KBM-7 (cell line): Measurements from ENCODE around the gene ABCA8.

Source experiments
- DNase-seq: peaks from one replicate; pipeline ENCODE4 v3.0.0-alpha.2; 2015
- in situ Hi-C: fragments of 300-500 bp; cut with MboI; formaldehyde crosslinking; loops from 2 replicates; pipeline ENCODE4 v1.14.3; 2020; ENCODE audit warnings: low sequenced_read_pairs, low pct_unique_long_range_greater_than_20kb, mixed read lengths

ABCA8 gene

DNA sequence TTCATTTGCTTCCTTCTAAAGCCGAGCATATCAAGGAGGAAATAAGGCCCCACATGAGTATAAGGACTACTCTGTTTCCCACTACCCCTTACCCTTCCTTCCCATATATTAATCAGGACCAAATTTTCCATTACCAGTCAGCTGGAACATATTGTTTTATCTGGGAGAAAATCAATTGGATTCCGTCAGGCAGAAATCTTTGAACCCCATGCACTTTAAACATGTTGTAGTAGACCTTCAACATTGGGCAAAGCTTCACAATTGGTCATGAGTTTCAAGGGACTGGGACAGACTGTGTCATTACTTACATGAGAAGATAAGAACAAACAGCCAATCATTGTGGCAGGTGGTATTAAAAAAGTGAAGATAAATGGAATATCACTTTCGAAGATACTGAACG lies 70.3 kb downstream of the ABCA8 start:
- DNase-seq: no peak
- in situ Hi-C loops: no loop called here

DNA sequence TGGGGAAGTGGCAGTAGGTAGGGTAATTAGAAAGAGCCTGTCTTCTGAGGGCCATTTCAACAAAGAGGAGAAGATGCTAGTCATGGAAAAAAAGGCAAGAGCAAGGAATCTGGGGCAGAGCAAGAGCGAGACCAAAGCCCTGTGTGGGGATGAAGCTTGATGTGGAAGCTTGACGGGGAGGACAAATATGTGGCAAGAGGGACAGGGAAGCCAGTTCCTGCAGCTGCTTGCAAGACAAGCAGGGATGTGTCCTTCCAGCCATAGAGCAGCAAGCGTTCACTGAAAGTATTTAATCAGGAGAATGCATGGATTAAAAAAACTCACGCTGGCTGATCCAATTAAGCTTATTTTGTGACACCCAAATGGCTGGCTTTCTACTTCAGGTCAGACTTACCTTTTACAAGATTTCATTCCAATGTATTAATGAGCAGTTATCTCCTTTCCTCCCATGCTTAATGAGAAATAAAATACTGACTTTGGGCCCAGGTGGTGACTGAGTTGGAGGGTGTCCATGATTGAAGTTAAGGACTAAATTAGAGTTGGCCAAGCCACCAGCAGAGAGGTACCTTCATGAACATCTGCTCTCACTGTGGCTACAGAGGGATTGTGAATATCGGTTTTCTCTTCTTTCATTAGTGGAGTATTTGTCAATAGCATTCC lies 76.8 kb downstream of the ABCA8 start:
- in situ Hi-C loops: no loop called here
- DNase-seq: no peak

DNA sequence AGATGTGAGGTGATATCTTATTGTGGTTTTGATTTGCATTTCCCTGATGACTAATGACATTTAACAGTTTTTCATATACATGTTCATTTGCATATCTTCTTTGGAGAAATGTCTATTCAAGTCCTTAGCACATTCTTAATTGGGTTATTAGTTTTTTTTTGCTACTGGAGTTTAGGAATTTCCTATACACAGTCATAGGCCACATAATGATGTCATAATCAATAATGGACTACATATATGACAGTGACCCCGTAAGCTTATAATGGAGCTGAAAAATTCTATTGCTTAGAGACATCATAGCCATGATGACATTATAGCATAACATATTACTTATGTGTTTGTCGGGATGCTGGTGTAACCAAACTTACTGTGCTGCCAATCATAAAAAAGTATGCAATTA lies 83.7 kb downstream of the ABCA8 start:
- no peak for DNase-seq
- in situ Hi-C loops: no loop called here

DNA sequence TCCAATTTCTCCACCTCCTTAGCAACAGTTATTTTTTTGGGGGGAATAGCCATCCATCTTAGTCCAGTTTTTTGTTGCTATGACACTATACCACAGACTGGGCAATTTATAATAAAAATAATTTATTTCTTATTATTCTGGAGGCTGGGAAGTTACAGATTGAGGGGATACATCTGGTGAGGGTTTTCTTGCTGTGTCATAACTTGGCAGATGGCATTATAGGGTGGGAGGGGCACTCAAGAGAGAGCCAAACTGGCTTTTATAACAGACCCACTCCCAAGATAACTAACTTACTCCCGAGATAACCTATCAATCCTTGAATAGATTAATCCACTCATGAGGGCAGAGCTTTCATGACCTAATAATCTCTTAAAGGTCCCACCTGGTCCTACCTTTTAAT lies 84.2 kb downstream of the ABCA8 start:
- no peak for DNase-seq
- in situ Hi-C loops: no loop called here

DNA sequence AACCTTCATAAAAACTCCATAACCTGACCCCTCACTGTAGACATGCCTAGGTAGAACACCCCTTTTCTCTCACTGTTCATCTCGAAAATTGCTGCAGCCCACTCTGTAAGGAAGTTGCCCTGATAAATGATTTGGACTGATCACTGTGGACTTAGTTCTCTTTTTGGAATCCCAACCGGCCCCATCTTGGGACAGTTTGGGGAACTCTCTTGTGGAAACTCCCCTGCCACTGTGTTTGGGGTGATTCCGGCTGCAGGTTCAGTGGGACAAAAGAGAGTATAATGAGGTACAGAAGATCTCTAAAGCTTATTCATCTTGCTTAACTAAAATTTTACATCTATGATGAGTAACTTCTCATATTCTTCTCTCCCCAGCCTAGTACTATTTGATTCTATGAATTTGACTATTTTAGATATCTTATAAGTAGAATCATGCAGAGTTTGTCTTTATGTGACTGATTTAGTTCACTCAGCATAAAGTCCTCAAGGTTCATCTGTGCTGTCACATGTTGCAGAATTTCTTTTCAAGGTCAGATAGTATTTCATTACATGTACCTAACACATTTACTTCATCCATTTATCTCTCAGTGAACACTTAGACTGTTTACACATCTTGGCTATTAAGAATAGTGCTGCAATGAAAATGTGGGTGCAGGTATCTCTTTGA lies 84.9 kb downstream of the ABCA8 start:
- in situ Hi-C loops: no loop called here
- DNase-seq: no peak

DNA sequence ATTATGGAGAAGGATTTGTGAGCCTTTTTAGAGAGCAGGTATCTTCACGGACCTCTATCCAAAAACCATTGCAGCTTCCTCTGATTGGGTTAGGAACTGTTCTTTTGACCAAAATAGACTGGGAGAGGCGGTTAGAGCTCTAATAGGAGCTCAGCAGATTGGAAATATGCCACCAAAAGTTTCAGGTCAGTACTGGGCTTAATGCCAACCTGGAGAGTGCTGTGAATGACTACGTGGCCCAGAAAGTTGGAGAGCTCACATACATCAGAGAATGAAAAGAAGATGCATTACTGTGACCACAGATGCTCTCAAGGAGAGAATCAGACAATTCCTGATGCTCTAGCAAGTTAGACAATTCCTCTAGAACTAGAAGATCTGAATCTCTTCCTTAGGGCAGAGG lies 86.5 kb downstream of the ABCA8 start:
- no peak for DNase-seq
- in situ Hi-C loops: no loop called here

DNA sequence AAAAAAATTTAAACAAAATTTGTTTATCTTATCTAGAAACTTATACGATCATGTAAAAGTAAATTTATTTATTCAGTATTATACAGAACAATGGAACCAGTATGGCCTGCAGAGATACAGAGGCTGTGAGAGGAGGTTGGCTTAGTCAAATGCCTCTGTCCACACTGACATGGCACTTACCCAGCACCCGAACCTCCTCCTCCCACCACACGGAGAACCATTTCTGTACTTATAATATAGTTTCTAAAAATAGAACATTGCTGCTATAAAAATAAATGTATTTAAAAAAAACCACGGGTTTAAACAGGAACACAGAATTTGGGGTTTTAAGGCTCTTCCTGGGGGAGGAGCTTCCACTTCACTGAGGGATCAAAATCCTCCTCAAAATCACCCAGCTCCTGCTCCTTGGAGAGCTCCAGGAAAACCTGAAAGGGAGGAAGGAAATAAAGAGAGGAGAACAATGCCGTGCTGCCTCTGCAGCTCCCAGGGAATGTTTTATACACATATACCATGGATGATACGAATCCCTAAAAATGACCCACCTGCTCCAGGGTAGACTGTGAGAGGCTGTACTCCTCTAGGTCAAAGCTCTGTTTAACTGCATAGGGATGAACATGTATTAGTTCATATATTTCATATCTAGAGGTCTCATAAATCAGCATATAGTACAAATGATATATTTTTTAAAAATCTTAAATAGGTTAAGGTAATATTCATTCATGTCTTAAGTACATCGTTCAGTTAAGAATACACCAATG lies 87.3 kb downstream of the ABCA8 start:
- peak; percentile 58 for DNase-seq
- in situ Hi-C loops: no loop called here

DNA sequence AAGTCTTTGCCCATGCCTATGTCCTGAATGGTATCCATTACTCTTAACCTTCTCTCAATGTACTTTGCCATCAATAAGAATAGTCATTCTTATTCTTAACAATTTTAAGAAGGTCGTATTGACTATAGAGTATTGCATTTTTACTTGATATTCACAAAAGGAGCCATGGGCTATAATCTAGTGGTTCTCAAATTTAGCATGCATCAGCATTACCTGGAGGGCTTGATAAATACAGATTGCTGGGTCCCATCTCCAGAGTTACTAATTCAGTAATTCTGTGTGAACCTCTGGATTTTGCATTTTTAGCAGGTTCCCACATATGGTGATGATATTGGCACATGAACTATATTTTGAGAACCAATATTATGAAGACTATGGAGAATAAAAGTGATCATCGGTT lies 89.6 kb downstream of the ABCA8 start:
- in situ Hi-C loops: no loop called here
- no peak for DNase-seq

DNA sequence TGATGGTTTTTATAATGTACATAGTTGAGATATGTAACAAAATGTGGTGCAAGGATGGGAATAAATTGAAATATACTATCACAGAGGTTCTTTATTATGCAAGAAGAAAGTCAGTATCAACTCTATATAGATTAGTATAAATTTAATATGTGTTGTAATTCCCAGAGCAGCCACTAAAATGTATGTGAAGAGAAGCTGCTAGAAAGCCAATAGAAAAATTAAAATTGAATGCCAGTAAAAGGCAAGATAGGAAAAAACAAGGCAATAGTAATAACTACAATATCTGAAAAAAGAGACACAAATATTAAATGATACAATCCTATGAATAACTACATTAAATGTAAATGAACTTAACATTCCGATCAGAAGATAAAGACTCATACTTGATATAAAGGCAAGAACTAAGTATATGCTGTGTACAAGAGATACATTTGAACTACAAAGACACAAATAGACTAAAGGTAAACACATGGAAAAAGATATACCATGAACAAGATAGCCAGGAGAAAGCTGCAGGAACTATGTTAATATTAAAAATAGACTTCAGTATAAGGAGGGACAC lies 92.0 kb downstream of the ABCA8 start:
- in situ Hi-C loops: no loop called here
- DNase-seq: no peak

DNA sequence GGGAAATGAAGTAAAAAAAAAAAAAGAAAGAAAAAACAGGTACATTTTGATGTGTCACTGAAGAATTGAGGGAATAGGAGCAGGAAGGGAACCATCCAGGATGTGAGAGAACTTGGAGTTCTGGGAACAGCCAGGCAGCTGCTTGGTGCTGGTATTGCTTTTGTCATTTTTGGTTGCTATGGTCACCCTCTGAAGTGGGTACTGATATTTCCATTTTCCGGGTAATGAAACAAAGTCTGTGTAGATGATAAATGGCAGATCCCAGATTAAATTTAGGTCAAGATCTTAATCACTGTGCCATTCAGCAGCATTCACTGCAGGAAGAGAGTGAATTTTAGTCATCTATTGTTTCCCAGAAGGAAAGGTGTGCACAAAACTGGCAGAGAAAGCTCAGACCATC lies 93.6 kb downstream of the ABCA8 start:
- DNase-seq: no peak
- in situ Hi-C loops: no loop called here

DNA sequence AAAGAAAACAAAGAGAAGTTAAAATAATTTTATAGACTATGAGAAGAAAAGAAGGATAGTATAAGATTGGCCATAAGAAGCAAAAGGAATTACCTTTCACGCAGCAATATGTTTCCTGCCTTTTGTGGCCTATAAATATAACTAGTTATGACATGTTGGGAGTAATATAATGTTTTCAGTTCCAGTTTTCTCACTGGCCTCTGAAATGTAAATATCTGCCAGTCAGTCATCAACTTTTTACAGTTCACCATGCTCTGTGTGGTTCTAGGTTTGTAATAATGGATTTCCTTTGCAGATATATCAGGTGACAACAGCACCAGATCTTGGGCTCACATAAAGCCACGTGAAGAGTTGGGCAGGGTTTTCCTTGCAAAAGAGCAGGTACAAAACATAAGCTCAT lies 94.3 kb downstream of the ABCA8 start:
- in situ Hi-C loops: no loop called here
- DNase-seq: peak; percentile 35

DNA sequence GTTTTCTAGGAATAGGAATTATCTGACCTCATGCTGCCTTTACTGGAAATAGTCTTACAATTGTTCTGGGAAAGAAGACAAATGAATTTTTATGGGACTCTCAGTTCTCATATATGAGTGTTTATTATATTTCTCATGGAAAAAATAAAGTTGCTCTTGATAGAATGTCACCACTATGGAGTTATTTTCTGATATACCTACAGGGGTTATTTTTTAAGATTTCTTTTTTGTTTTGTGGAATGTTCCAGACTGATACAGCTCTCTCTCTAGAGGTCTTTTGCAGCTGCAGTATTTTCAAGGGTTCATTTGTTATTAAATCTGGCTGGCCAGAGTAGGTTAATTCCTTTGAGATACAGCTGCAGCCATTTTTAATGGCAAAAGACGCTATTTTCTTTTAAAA lies 100.7 kb downstream of the ABCA8 start:
- in situ Hi-C loops: no loop called here
- no peak for DNase-seq

DNA sequence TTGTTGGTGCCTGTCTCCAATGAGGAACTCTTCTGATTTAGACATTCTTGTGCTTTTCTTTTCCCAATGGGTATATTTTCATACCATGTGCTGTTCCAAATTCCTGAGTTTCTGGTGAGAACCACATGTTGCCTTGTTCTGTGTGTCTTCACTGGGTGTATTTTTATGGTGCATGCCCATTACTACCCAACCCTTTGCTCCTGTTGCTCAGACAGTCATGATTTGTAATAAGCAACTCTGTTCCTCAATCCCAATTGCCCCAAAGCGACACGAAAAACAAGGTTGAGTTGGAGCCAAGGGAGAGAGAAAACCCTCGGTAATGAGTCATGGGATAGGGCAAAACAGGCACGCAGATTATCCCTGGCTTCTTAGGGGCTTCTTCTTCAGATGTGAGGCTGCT lies 101.8 kb downstream of the ABCA8 start:
- in situ Hi-C loops: no loop called here
- no peak for DNase-seq

DNA sequence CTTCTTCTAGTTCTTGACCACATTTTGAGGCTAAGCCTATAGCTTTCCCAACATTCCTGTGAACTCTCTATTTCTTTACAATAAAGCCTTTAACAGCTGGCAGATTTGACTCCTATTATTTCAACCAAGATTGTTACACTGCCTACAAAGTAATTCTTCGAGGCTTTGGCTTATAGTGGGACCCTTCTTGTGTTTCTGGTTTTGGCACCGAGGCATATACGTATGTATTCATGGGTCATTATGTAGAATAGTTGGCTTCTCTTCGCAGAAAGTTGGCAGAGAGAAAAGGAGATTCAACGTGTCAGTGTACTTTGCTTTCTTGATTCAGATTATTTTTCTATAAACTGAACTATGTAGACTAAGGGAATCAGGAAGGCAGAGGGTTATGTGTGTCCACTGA lies 102.2 kb downstream of the ABCA8 start:
- in situ Hi-C loops: no loop called here
- no peak for DNase-seq

DNA sequence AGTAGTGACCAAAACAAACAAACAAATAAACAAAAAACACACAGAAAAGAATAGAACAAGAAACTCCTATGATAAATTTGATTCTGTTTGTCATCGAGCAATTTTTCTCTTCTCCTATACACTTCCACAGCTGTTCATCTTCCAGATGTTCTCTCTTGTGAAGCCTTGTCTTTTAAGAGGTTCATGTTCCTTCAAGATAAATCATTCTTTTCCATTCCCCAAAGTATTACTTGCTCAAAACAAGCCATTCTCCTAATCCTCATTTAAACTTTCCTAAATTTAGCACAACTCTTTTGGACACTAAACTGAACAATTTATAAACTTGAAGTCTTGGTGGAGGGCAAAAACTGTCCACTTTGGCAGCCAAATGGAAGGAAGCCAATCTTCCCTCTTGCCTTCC lies 103.3 kb downstream of the ABCA8 start:
- in situ Hi-C loops: no loop called here
- DNase-seq: no peak

DNA sequence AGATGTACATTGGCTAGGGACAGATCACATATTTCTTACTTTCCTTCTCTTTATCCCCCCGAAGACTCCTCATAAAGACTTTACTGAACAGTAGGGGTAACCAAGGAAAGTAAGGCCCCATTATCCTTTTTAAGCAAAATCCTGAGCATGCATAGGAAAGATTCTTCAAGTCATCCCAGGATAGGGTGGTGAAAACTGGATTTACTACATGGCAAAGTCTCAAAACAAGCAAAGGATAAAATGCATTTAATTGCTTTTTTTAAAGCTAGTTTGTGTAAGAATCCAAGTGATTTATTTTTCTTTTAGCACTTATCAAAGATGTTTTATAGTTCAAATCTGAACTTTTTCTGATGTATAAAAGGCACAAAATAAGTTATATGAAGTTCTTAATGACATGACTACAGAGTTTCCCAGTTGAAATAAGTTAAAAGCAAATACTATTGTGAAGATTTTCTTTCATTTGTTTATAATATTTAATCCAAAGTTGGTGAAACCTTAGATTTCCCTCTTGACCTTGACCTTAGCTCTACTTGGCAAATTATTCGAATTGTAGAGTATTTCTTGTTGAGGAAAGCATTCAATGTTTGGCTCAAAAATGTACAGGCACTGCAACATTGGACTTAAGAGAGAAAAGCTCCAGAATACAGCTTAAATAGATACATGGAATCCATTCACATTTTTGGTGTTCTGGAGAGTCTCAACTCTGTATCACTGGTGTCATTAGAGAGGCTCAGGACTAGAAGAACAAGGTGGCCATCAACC lies 104.3 kb downstream of the ABCA8 start:
- no peak for DNase-seq
- in situ Hi-C loops: no loop called here

DNA sequence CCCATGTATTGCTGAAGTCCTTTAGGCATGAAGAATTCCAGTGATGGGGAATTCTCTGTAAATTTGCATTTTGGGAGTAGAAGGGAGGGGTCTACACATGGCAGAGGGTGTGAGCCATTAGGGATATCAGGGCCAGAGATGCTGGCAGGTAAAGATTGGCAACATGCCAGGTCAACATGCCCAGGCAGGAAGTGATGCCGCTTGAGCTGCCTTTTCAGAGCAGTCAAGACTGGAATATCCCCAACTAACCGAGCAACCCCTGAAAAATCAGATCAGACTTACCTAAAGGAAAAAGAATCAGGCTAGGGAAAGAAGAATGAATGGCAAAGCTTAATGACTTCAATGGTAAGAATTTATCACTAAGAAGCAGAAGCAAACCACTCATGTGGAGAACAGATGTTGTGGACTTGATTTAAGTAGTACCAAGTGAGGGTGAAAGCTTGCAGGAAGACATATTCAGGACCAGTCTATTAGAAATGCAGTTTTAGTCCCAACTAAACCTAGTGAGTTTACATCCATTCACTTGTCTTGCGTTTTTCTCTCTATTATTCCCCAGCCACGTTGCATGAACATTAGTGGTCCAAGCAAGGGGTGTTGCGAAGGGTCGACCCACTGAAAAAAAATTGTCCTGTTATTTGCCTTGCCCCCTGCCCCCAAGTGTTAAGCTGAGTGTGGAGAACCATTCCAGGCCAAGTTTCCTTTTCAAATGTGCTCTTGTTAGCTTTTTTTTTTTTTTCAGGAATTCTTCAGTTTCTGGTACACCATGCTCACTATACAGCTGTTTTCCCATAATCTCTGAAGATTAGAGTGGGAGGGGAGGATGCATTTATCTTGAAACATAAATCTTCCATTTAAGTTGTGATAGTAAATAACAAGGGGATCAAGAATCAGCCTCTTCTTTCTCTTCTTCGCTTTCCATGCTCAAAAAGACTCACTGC lies 105.2 kb downstream of the ABCA8 start:
- in situ Hi-C loops: no loop called here
- DNase-seq: no peak

DNA sequence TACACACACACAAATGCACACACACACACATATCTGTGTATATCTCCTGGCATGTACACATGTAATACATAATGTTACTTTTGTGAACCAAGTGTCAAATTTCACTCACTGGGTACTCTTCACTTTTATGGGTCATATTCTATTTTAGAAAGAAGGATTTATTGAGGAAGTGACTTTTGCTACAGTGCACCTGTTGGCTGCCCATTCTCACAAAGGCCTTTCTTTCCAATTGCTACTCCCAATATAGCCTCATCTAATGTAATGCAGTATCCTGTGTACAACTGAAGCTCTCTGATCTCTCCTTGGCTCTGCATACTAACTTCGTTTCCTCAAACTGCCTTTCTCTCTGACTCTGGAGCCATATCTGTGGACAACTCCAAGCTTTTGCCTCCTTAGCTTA lies 107.5 kb downstream of the ABCA8 start:
- no peak for DNase-seq
- in situ Hi-C loops: no loop called here

DNA sequence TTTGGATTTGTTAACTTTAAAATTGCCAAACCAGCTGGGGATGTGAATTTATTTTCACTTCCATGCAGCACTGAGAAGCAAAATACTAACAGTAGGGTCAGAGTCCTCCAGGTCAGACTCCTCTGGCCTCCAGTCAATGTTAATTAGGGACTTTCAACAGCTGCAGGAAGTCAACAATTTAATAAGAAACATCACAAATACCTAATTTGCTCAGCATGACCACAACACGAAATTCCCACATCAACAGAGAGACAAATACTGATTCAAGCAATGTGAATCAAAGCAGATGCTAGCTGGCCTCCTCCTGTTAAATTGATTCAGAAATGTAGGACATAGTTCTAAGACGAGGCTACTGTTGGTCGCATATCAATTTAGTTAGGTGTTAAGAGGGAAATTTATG lies 111.7 kb downstream of the ABCA8 start:
- in situ Hi-C loops: no loop called here
- no peak for DNase-seq
